K562 (cell line): Measurements from ENCODE around the gene MYO9A. TPM values are rescaled to one million over a fixed set of nuclear protein-coding genes. Genes with fewer than 3 reads are reported as not detected.

Experiments
- CEBPG ChIP-seq, 3 experiments: fragments of 200-800 bp in 1 of 3; sonication (Bioruptor generic) in 1 of 3; sonication (generic) in 1 of 3; formaldehyde crosslinking in 1 of 3; IDR thresholded peaks in 2 of 3; conservative IDR thresholded peaks in 1 of 3; 2 replicates each; pipeline versions ENCODE4 v1.6.1 to v1.8.0; 2016 to 2022; ENCODE audit warnings: missing compliant biosample characterization in 2 of 3, missing genetic modification characterization in 2 of 3, mild to moderate bottlenecking in 1 of 3, missing genetic modification reagents in 1 of 3
- ELF1 ChIP-seq: fragments of 200-800 bp; sonication (Bioruptor generic); IDR thresholded peaks from 2 replicates; pipeline ENCODE4 v1.6.1; 2016; ENCODE audit warnings: missing genetic modification characterization, missing compliant biosample characterization
- ETV5 ChIP-seq: sonication (generic); formaldehyde crosslinking; IDR thresholded peaks from 2 replicates; pipeline ENCODE4 v1.4.0; 2020; ENCODE audit warnings: low read depth, mild to moderate bottlenecking, missing genetic modification reagents
- FOXP4 ChIP-seq: sonication (generic); formaldehyde crosslinking; IDR thresholded peaks from 2 replicates; pipeline ENCODE4 v1.8.0; 2022; ENCODE audit warnings: mild to moderate bottlenecking, missing genetic modification reagents, borderline replicate concordance
- GTF2B ChIP-seq: IDR thresholded peaks from 2 replicates; pipeline ENCODE4 v1.6.1; 2011; ENCODE audit not compliant: insufficient read length; ENCODE audit errors: extremely low read depth
- HDAC1 ChIP-seq, 2 experiments: fragments of 450-650 bp; IDR thresholded peaks; 2 replicates each; pipeline ENCODE4 v1.6.1; 2016 to 2017; ENCODE audit warnings: inconsistent platforms in 1 of 2, mild to moderate bottlenecking in 1 of 2, moderate library complexity in 1 of 2
- MBD2 ChIP-seq: sonication (generic); IDR thresholded peaks from 2 replicates; pipeline ENCODE4 v1.6.1; 2016; ENCODE audit warnings: low read depth, borderline replicate concordance
- MYC ChIP-seq, 2 experiments: fragments of 250-450 bp in 1 of 2; sonication (Bioruptor Pico) in 1 of 2; IDR thresholded peaks; 2 replicates each; pipeline versions ENCODE4 v1.5.1 to v1.6.1; 2012 to 2021; ENCODE audit warnings: low read depth in 2 of 2, borderline replicate concordance in 1 of 2, improper control_type of control experiment in 1 of 2, low read length in 1 of 2, mild to moderate bottlenecking in 1 of 2, moderate library complexity in 1 of 2
- REST ChIP-seq, 2 experiments: fragments of 450-650 bp; formaldehyde crosslinking in 1 of 2; IDR thresholded peaks; 2 replicates each; pipeline versions ENCODE4 v1.4.0 to v1.6.1; 2014 to 2020; ENCODE audit warnings: mild to moderate bottlenecking in 2 of 2, borderline replicate concordance in 1 of 2, low read depth in 1 of 2
- SMC3 ChIP-seq: conservative IDR thresholded peaks from 2 replicates; pipeline ENCODE4 v1.6.1; 2011; ENCODE audit warnings: low read depth, low read length, improper control_type of control experiment; ENCODE audit not compliant: insufficient read depth
- TCF3 ChIP-seq: sonication (generic); formaldehyde crosslinking; IDR thresholded peaks from 2 replicates; pipeline ENCODE4 v1.4.0; 2020; ENCODE audit warnings: mild to moderate bottlenecking, missing genetic modification reagents
- ZNF583 ChIP-seq: fragments of 250-450 bp; sonication (Bioruptor Pico); IDR thresholded peaks from 2 replicates; pipeline ENCODE4 v1.4.0; 2020
- ZSCAN32 ChIP-seq: fragments of 450-650 bp; formaldehyde crosslinking; IDR thresholded peaks from 2 replicates; pipeline ENCODE4 v1.4.0; 2020; ENCODE audit warnings: mild to moderate bottlenecking, moderate library complexity
- polyA plus RNA-seq, 8 experiments: library from polyadenylated mRNA; depleted of rRNA in 4 of 8; stranded (reverse) in 5 of 8; unstranded in 3 of 8; fragments of >200 nt; fragmentation: Nextera tagmentation in 2 of 8; fragmentation: Illumina TruSeq in 1 of 8; extraction: Ambion mirVana in 2 of 8; extraction: Trizol in 1 of 8; gene quantifications; 2 replicates each; pipeline versions ENCODE4 v1.2.1 to v1.2.3, GENCODE V29; 2011 to 2014; ENCODE audit warnings: inconsistent platforms in 1 of 8, missing spikeins in 1 of 8
- total RNA-seq, 7 experiments: library from RNA; depleted of rRNA in 6 of 7; stranded (reverse); fragments of >200 nt in 6 of 7; fragmentation: Illumina TruSeq in 2 of 7; extraction: Trizol in 2 of 7; gene quantifications; 2 replicates each; pipeline versions ENCODE4 v1.2.1 to v1.2.3, GENCODE V29; 2011 to 2021; ENCODE audit warnings: low replicate concordance in 1 of 7

Gene MYO9A
- total and polyA plus RNA-seq, 9 of the 15 experiments (the other 6 are each of a cell fraction or from before 2014, with no cell fraction given), result 1.9 to 15.4 (median 5.8) TPM

- TF ChIP-seq FOXP4 (no peak), MYC (IDR thresholded peaks at IDR 0.05; ENCODE audit: low read depth, low read length) (peak; percentile 54), MYC (CRISPR knock-in tag; IDR thresholded peaks at IDR 0.05; ENCODE audit: borderline replicate concordance, low read depth) (no peak), HDAC1 (IDR thresholded peaks at IDR 0.05) (peak in 1 of 2 experiments; percentile 75; a peak in 2 of 4 replicates), ZNF583 (CRISPR knock-in tag) (no peak), ELF1 (tag) (no peak), CEBPG (CRISPR knock-in tag; IDR thresholded peaks at IDR 0.05) (peak; percentile 79), CEBPG (tag; conservative IDR thresholded peaks at IDR 0.05 in 1 of 2, IDR thresholded peaks at IDR 0.05 in 1 of 2) (peak; percentile 71 to 77; a peak in 3 of 4 replicates), GTF2B (no peak), REST (IDR thresholded peaks at IDR 0.05; ENCODE audit: borderline replicate concordance) (peak; percentile 57; the same call in 1 of the 2 replicates), REST (CRISPR knock-in tag; IDR thresholded peaks at IDR 0.05; ENCODE audit: low read depth) (no peak), ZSCAN32 (no peak), TCF3 (no peak), SMC3 (no peak), MBD2 (peak; percentile 61; the same call in 1 of the 2 replicates), ETV5 (no peak)
Observed at GRCh38 chr15:72118017-72118978, at the start of gene MYO9A, which contains the start of gene SENP8 (continued).
